Right atrium auricular region (tissue), 2 donors: ENCODE results near the gene UBR4. TPM values are rescaled to one million over a fixed set of nuclear protein-coding genes. Genes with fewer than 3 reads are reported as not detected.

Experiments
- DNase-seq: peaks from one replicate; pipeline ENCODE4 v3.0.0-alpha.2; 2019; ENCODE audit warnings: low spot score
- H3K27ac ChIP-seq, 2 donors: fragments of 200-600 bp; sonication (generic); 1 replicate in 1 of 2; 2 replicates in 1 of 2; pipeline ENCODE4 v1.5.1; 2016 to 2019
- H3K27me3 ChIP-seq, 2 donors: fragments of 200-600 bp; sonication (generic); one replicate each; pipeline versions ENCODE4 v1.5.1 to v1.6.0; 2017 to 2019
- H3K36me3 ChIP-seq: fragments of 200-600 bp; sonication (generic); one replicate; pipeline ENCODE4 v1.5.1; 2016
- H3K4me1 ChIP-seq, 2 donors: fragments of 200-600 bp; sonication (generic); one replicate each; pipeline versions ENCODE4 v1.5.1 to v1.6.0; 2017 to 2019
- H3K4me3 ChIP-seq, 2 donors: fragments of 200-600 bp; sonication (generic); 1 replicate in 1 of 2; 2 replicates in 1 of 2; pipeline ENCODE4 v1.5.1; 2017 to 2019; ENCODE audit warnings: mild to moderate bottlenecking in 1 of 2, moderate library complexity in 1 of 2
- H3K9me3 ChIP-seq, 2 donors: fragments of 200-600 bp; sonication (generic); one replicate each; pipeline ENCODE4 v1.5.1; 2019
- CTCF ChIP-seq, 2 donors: fragments of 200-600 bp; sonication (generic); IDR thresholded peaks; one replicate each; pipeline ENCODE4 v1.5.1; 2019; ENCODE audit warnings: antibody characterized with exemption in 2 of 2
- total RNA-seq, 2 donors: library from RNA; depleted of rRNA; stranded (reverse); fragments of >200 nt; gene quantifications; one replicate each; pipeline ENCODE4 v1.1.0, GENCODE V29; 2016

The UBR4 gene
- total RNA-seq, 2 donors from 2014 or later = 75.1 to 88.0 TPM

DNA sequence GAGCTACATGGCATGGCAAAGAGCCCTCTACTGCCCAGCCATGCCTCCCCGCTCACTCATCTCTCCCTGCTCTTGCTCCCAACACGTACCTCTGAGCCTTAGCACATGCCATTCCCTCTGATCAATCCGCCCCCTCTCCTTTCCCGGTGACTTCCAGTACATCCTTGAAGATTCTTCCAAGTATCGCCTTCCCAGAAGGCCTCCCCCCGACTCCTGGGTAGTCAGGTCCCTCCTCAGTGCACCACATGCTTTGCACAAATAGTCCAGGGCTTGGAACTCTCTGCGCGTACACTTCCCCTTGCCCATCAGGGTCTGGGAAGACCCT is 176.6 kb downstream of the UBR4 start:
- H3K27ac ChIP-seq = no peak overlapping the region
- no peak for TF ChIP-seq CTCF (IDR thresholded peaks at IDR 0.05)
- H3K27me3 ChIP-seq = no peaks in the 10 kb centered on the region
- H3K4me1 ChIP-seq = peaks cover 0 to 12% of the 10 kb centered on the region in 2 donors
- no peak overlapping the region for H3K4me3 ChIP-seq
- no peaks in the 10 kb centered on the region for H3K36me3 ChIP-seq
- no peaks in the 10 kb centered on the region for H3K9me3 ChIP-seq
- DNase-seq = no peak

- Histone ChIP-seq H3K27me3 (no peaks in the 10 kb centered on the region), H3K36me3 (no peaks in the 10 kb centered on the region), H3K27ac (no peak overlapping the region), H3K4me1 (peaks cover 0 to 12% of the 10 kb centered on the region in 2 donors), H3K4me3 (no peak overlapping the region), H3K9me3 (no peaks in the 10 kb centered on the region)
- no peak for TF ChIP-seq CTCF (IDR thresholded peaks at IDR 0.05)
- no peak for DNase-seq
Observed at GRCh38 chr1:19032701-19033514, 177.2 kb downstream of the UBR4 start.

GRCh38 chr1:19032413-19032695 is 177.7 kb downstream of the UBR4 start:
- TF ChIP-seq CTCF (IDR thresholded peaks at IDR 0.05) = no peak
- H3K36me3 ChIP-seq = no peaks in the 10 kb centered on the region
- no peak overlapping the region for H3K27ac ChIP-seq
- DNase-seq = no peak
- H3K27me3 ChIP-seq = no peaks in the 10 kb centered on the region
- no peaks in the 10 kb centered on the region for H3K9me3 ChIP-seq
- H3K4me1 ChIP-seq = peaks cover 0 to 12% of the 10 kb centered on the region in 2 donors
- H3K4me3 ChIP-seq = no peak overlapping the region

DNA sequence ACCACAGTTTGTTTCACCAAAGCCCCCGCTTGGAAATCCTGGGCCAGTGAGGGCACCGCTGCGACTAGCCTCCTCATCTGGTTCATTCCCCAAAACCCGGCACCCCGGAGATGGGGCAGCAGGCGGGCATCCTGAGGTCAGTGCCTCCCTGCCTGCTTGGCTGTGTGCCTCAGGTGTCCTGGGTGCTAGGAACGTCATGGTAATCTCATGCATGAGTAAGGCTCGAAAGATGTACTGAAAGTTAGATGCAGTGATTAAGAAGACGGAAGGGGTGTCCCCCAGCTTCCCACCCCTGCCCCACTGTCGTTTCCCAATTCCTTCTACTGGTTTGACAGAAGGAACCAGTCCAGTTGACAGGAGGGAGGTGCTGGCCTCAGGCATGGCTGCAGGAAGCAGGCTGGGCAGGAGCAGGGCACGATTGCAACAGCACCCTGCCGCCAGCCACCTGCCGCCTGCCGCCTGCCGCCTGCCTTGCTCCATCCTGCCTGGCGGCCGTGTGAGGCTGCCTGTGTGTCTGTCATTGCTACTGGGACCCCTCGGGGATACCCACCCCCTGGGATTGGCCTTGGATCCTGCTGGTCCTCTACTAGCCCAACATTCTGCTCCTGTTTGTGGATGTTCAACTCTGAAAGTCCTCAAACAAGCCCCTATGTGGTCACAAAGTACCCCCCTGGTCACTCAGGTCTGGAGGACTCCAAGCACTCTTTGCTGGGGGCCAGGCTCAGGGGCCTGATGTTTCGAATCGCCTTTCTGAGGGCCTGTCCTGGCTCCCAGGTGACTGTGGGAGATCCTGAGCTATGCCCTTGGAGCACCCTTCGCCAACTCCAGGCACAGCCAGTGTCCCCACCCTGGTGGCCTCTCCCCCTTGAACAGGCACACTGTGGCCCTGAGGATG is 180.6 kb downstream of the UBR4 start:
- Histone ChIP-seq H3K27ac (no peak overlapping the region), H3K36me3 (no peaks in the 10 kb centered on the region), H3K27me3 (no peaks in the 10 kb centered on the region), H3K4me3 (no peak overlapping the region), H3K9me3 (peaks cover 0 to 7% of the 10 kb centered on the region in 2 donors), H3K4me1 (no peaks in the 10 kb centered on the region)
- TF ChIP-seq CTCF (IDR thresholded peaks at IDR 0.05) = no peak
- DNase-seq = no peak

GRCh38 chr1:19028546-19029129 is 181.4 kb downstream of the UBR4 start:
- TF ChIP-seq CTCF (IDR thresholded peaks at IDR 0.05) = no peak
- H3K36me3 ChIP-seq = no peaks in the 10 kb centered on the region
- H3K27me3 ChIP-seq = no peaks in the 10 kb centered on the region

More at GRCh38 chr1:19028546-19029129, 181.4 kb downstream of the UBR4 start:
- DNase-seq = no peak
- Histone ChIP-seq H3K9me3 (peaks cover 0 to 10% of the 10 kb centered on the region in 2 donors), H3K27ac (no peak overlapping the region), H3K4me3 (no peak overlapping the region), H3K4me1 (no peaks in the 10 kb centered on the region)
